ENCODE measurements around the gene PTPRU.

PTPRU gene

DNA sequence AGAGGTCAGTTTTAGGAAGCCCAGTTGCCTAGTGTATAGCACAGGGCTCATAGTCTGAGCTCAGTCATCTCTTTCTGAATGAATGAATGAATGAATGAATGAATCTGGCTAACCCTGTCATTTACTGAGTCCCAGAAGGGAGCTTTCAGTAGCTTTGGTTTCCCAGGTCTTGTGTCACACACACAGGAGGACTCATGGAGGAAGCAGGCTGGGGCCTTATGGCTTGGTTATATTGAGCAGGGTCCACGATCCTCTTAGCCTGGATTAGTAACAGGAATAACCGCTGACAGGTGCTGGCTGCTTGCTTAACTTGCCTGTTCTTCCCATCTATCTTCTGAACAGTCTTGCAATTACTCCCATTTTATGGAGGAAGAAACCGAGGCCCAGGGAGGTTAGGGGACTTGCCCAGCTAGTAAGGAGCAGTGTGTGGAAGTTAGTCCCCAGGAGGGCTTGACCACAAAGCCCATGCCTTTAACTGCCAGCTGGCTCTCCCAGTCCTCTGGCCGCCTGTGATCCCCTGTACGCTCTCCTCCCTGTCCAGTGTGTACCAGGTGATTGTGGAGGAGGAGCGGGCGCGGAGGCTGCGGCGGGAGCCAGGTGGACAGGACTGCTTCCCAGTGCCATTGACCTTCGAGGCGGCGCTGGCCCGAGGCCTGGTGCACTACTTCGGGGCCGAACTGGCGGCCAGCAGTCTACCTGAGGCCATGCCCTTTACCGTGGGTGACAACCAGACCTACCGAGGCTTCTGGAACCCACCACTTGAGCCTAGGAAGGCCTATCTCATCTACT, 46.0 kb downstream of the PTPRU start:
- H3K27ac ChIP-seq, result peak overlapping the region in 2 of 11 experiments; percentile 16 to 32; a peak in 3 of 22 replicates
- TF ChIP-seq Cebpa-rat (IDR thresholded peaks at IDR 0.05), result no peak
- peaks cover 6 to 32% (median 24%) of the 10 kb centered on the region in 10 experiments; a peak in 17 of 20 replicates for H3K4me1 ChIP-seq
- no peaks in the 10 kb centered on the region for H3K36me3 ChIP-seq
- H3K27me3 ChIP-seq, result no peaks in the 10 kb centered on the region
- no peaks in the 10 kb centered on the region for H3K9me3 ChIP-seq (replicated peaks in 1 of 11)
- H3K4me2 ChIP-seq, result peak overlapping the region in 6 of 11 experiments; percentile 9 to 42 (median 34); a peak in 5 of 22 replicates
- H4K20me1 ChIP-seq, result 0 out of 22 replicates have a peak, but pooled peaks cover 0 to 2% (median 0%) of the 10 kb centered on the region in 11 experiments
- no peak overlapping the region for H3K9ac ChIP-seq
- H3K4me3 ChIP-seq, result no peak overlapping the region

DNA sequence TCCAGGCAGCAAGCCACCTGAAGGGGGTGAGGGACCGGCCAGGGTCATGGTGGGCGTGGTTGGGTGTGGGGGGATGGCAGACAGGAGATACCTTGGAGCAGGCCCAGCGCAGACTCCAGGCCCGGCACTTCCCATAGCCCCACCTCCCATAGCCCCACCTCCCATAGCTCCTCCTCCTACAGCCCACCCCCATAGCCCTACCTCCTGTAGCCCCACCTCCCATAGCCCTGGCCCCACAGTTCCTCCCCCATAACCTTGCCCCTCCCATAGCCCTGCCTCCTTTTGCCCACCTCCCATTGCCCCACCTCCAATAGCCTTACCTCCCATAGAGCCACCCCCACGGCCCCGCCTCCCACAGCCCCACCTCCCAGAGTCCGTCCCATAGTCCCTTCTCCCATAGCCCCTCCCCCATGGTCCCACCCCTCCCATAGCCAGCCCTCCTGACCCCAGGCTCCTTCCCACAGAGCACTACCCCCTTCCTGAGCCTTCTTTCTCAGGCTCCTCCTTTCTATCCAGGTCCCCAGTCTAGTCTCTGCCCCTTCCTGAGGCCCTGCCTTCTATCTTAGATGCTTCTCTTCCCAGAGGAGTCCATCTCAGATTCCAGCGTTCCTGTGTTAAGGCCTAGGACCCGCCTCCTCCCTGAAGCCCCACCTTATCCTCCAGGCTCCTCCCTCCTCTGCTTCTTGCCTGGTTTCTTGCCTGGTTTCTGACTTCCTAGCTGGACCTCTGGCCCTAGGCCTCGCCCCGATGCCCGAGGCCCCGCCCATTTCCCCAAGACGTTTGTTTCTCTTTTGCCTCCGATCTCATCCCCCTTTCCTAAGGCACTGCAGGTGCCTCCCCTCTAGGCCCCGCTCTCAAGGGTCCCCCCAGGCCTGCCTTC, 46.8 kb downstream of the PTPRU start:
- Histone ChIP-seq H3K4me1 (peaks cover 7 to 41% (median 33%) of the 10 kb centered on the region in 10 experiments; a peak in 17 of 20 replicates), H4K20me1 (0 out of 22 replicates have a peak, but pooled peaks cover 0 to 2% (median 0%) of the 10 kb centered on the region in 11 experiments), H3K9ac (peak overlapping the region in 5 of 11 experiments; percentile 25 to 40 (median 34); a peak in 8 of 22 replicates), H3K4me3 (peak overlapping the region in 8 of 10 experiments; percentile 6 to 45 (median 24); a peak in 9 of 20 replicates), H3K36me3 (no peaks in the 10 kb centered on the region), H3K9me3 (replicated peaks in 1 of 11) (no peaks in the 10 kb centered on the region), H3K4me2 (peak overlapping the region; percentile 25 to 73 (median 61); a peak in 20 of 22 replicates), H3K27ac (peak overlapping the region in 5 of 11 experiments; percentile 3 to 43 (median 26); a peak in 5 of 22 replicates), H3K27me3 (no peaks in the 10 kb centered on the region)
- TF ChIP-seq Cebpa-rat (IDR thresholded peaks at IDR 0.05), result no peak

DNA sequence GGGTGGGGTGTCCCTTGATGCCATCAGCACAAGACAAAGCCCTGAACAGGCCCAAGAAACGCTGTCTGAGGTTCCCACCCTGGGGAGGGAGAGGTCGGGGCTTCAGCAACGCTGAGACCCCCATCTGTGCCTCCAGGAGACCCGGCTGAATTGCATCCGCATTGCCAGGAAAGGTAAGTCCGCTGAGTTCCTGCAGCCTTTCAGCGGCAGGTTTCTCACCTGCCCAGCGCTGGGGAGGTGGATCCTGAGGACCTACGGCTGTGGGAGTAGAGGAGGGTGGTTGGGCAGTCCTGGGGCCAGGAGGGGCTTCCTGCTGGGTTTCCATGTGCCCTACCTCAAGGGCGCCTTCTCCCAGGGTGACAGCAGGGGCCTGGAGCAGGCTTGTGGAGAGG, 47.5 kb downstream of the PTPRU start:
- H3K4me1 ChIP-seq, result peaks cover 7 to 47% (median 38%) of the 10 kb centered on the region in 10 experiments; a peak in 17 of 20 replicates
- 0 out of 22 replicates have a peak, but pooled peaks cover 0 to 2% (median 0%) of the 10 kb centered on the region in 11 experiments for H4K20me1 ChIP-seq
- no peaks in the 10 kb centered on the region for H3K9me3 ChIP-seq (replicated peaks in 1 of 11)
- H3K27me3 ChIP-seq, result no peaks in the 10 kb centered on the region
- peak overlapping the region; percentile 25 to 73 (median 61); a peak in 20 of 22 replicates for H3K4me2 ChIP-seq
- H3K27ac ChIP-seq, result peak overlapping the region in 3 of 11 experiments; percentile 3 to 39 (median 26); a peak in 2 of 22 replicates
- TF ChIP-seq Cebpa-rat (IDR thresholded peaks at IDR 0.05), result no peak
- no peaks in the 10 kb centered on the region for H3K36me3 ChIP-seq
- peak overlapping the region in 5 of 11 experiments; percentile 25 to 40 (median 34); a peak in 7 of 22 replicates for H3K9ac ChIP-seq
- peak overlapping the region in 8 of 10 experiments; percentile 6 to 45 (median 24); a peak in 9 of 20 replicates for H3K4me3 ChIP-seq

DNA sequence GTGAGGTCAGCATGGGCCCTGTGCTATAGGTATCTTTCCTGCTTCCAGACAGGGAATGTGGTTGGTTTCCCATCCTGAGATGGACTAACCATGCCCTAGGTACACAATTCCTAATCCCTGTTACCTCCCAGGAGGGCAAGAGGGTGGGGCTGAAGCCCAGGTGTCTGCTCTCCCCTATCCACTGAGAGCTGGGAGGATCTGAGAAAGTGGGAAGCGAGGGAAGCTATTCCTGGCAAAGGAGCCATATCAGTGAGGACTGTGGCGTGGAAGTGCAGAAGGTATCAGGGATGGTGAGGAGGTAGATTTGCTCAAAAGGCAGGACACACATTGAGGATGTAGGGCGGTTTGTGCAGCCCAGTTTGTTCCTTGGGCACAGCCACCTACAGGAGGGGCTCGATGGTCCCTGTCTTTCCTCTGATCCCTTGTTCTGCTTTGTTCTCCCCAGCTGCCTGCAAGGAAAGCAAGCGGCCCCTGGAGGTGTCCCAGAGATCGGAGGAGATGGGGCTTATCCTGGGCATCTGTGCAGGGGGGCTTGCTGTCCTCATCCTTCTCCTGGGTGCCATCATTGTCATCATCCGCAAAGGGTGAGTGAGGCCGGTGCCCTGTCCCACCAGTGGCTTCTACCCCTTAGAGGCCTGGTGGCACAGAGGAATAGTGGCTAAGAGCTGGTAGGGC, 48.1 kb downstream of the PTPRU start:
- peak overlapping the region in 9 of 11 experiments; percentile 25 to 73 (median 61); a peak in 15 of 22 replicates for H3K4me2 ChIP-seq
- H3K27me3 ChIP-seq, result no peaks in the 10 kb centered on the region
- 0 out of 22 replicates have a peak, but pooled peaks cover 0 to 2% (median 0%) of the 10 kb centered on the region in 11 experiments for H4K20me1 ChIP-seq
- H3K27ac ChIP-seq, result no peak overlapping the region
- TF ChIP-seq Cebpa-rat (IDR thresholded peaks at IDR 0.05), result no peak
- no peaks in the 10 kb centered on the region for H3K9me3 ChIP-seq (replicated peaks in 1 of 11)
- peak overlapping the region in 1 of 11 experiments; percentile 25; a peak in 1 of 22 replicates for H3K9ac ChIP-seq
- H3K4me3 ChIP-seq, result no peak overlapping the region
- peaks cover 7 to 47% (median 38%) of the 10 kb centered on the region in 10 experiments; a peak in 17 of 20 replicates for H3K4me1 ChIP-seq
- no peaks in the 10 kb centered on the region for H3K36me3 ChIP-seq

DNA sequence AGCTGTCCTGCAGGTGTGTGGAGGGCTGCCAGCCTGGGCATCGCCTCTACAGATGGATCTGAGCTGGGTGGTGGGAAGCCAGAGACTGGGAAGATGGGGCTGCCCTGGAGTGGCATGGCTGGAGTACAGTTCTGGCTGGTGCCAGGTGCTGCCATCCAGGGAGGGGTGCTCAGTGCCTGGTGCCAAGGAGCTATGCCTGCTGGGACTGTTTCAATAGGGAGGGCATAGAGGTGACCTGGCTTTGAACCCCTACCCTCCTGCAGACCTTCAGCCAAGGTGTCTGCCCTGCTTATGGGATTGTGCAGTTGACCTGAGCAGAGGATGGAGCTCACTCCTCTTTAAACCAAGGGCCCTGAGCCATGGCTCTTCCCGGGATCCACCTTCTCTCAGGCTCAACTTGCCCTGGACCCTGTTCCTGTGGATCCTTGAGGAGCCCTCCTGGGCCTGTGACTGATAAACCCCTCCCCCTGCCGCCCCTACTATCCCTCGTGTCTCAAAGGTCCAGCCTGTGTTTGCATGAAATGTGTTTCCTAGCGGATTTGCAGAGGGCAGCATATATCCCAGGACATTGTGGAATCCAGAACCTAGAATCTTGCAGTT, 48.7 kb downstream of the PTPRU start:
- no peak overlapping the region for H3K9ac ChIP-seq
- peaks cover 7 to 51% (median 38%) of the 10 kb centered on the region in 10 experiments; a peak in 17 of 20 replicates for H3K4me1 ChIP-seq
- no peak for TF ChIP-seq Cebpa-rat (IDR thresholded peaks at IDR 0.05)
- no peak overlapping the region for H3K27ac ChIP-seq
- H3K4me2 ChIP-seq, result peak overlapping the region in 1 of 11 experiments; percentile 10; a peak in 2 of 22 replicates
- H3K9me3 ChIP-seq (replicated peaks in 1 of 11), result no peaks in the 10 kb centered on the region
- no peaks in the 10 kb centered on the region for H3K27me3 ChIP-seq
- no peaks in the 10 kb centered on the region for H3K36me3 ChIP-seq
- 0 out of 22 replicates have a peak, but pooled peaks cover 0 to 2% (median 0%) of the 10 kb centered on the region in 11 experiments for H4K20me1 ChIP-seq
- no peak overlapping the region for H3K4me3 ChIP-seq

DNA sequence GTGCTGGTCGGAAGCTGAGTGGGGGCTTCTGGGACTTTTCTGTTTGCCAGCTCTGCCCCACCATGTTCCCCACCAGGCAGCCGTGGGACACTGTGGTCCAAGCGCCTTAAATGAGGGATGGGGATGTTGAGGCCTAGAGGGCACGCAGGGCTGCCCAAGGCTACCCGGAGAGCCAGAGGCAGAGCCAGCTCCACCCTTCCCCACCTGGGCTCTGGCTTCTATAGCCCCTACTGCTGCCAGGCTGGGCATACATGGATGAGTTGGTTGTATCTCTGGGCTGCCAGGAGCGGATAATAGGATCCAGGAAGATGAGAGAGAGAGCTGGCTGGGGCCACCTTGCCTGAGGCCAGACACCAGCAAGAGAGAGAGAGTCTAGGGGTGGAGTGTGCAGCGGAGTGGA, 49.4 kb downstream of the PTPRU start:
- H3K9ac ChIP-seq, result no peak overlapping the region
- no peaks in the 10 kb centered on the region for H3K36me3 ChIP-seq
- H3K4me1 ChIP-seq, result peaks cover 7 to 52% (median 38%) of the 10 kb centered on the region in 10 experiments; a peak in 17 of 20 replicates
- no peak for TF ChIP-seq Cebpa-rat (IDR thresholded peaks at IDR 0.05)
- no peaks in the 10 kb centered on the region for H3K27me3 ChIP-seq
- no peaks in the 10 kb centered on the region for H3K9me3 ChIP-seq (replicated peaks in 1 of 11)
- H3K4me3 ChIP-seq, result no peak overlapping the region
- peak overlapping the region in 1 of 11 experiments; percentile 81; a peak in 1 of 22 replicates for H3K4me2 ChIP-seq
- 0 out of 22 replicates have a peak, but pooled peaks cover 0 to 2% (median 0%) of the 10 kb centered on the region in 11 experiments for H4K20me1 ChIP-seq
- no peak overlapping the region for H3K27ac ChIP-seq

DNA sequence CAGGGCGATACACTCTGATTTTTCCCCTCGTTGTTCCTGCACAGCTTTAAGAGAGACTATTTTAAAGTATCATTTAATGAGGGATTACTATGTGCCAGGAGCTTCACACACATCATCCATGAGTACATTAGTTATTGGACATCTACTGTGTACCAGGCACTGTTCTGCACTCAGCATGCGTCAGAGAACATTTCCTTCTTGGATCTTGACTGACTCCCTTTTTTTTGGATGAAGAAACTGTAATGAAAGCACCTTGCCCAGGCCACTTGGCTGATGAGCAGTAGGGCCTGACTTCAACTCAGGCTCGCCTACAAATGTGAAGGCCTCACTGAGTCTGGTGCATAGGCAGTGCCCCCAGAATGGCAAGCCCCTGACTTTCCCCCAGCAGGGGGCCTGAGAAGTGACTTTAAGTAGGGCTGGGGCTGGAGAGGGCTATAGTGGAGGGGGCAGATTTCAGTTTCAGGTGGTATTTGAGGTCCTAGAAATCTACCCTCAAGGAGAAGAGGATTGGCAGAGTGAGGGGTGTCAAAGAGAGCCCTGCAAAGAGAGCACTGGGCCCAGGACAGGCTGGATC, 50.0 kb downstream of the PTPRU start:
- H4K20me1 ChIP-seq, result 0 out of 22 replicates have a peak, but pooled peaks cover 0 to 2% (median 0%) of the 10 kb centered on the region in 11 experiments
- peak overlapping the region in 8 of 11 experiments; percentile 53 to 81 (median 70); a peak in 14 of 22 replicates for H3K4me2 ChIP-seq
- no peaks in the 10 kb centered on the region for H3K9me3 ChIP-seq (replicated peaks in 1 of 11)
- peaks cover 7 to 52% (median 38%) of the 10 kb centered on the region in 10 experiments; a peak in 17 of 20 replicates for H3K4me1 ChIP-seq
- no peak overlapping the region for H3K9ac ChIP-seq
- no peak for TF ChIP-seq Cebpa-rat (IDR thresholded peaks at IDR 0.05)
- H3K27ac ChIP-seq, result no peak overlapping the region
- H3K36me3 ChIP-seq, result no peaks in the 10 kb centered on the region
- no peaks in the 10 kb centered on the region for H3K27me3 ChIP-seq
- H3K4me3 ChIP-seq, result no peak overlapping the region
